ENCODE data around the gene COLGALT1. TPM values are rescaled to one million over a fixed set of nuclear protein-coding genes. Genes with fewer than 3 reads are reported as not detected.

The COLGALT1 gene
- total and polyA plus RNA-seq, 2 of the 8 experiments (the other 6 are each of a cell fraction or from before 2014, with no cell fraction given) = 44.7 to 58.1 TPM

- Histone ChIP-seq H3K4me1 (replicated peaks in 1 of 4; ENCODE audit: control insufficient read depth in 3 of 4, insufficient read depth in 4 of 4, low read length in 3 of 4) (peaks cover 0 to 7% (median 3%) of the 10 kb centered on the region in 4 experiments; a peak in 5 of 7 replicates), H4K91ac (replicated peaks; ENCODE audit: insufficient read length, low read length) (no peak overlapping the region), H3K4ac (replicated peaks; ENCODE audit: insufficient read length, low read depth, low read length) (no peak overlapping the region), H3K4me2 (ENCODE audit: insufficient read depth in 1 of 2, low read depth in 2 of 2, low read length in 2 of 2) (peak overlapping the region; percentile 54 to 78), H2AFZ (ENCODE audit: low read length) (no peak overlapping the region), H4K20me1 (replicated peaks in 1 of 2; ENCODE audit: control insufficient read depth in 1 of 2, insufficient read depth in 2 of 2, low read length in 2 of 2) (peaks cover 2 to 4% of the 10 kb centered on the region in 2 experiments), H3K79me1 (ENCODE audit: low read depth, low read length) (no peaks in the 10 kb centered on the region), H3K23ac (ENCODE audit: insufficient read length) (no peak overlapping the region), H3K79me2 (ENCODE audit: control insufficient read depth in 1 of 2, insufficient read depth in 2 of 2, low read length in 2 of 2) (no peaks in the 10 kb centered on the region; a peak in 1 of 4 replicates), H2BK120ac (replicated peaks; ENCODE audit: low read depth, low read length) (no peak overlapping the region), H3K4me3 (ENCODE audit: extremely low read depth in 1 of 4, insufficient read depth in 2 of 4, low read depth in 3 of 4, low read length in 4 of 4) (peak overlapping the region in 3 of 4 experiments; percentile 6 to 84 (median 16); a peak in 4 of 8 replicates), H3K27me3 (replicated peaks in 1 of 4; ENCODE audit: control insufficient read depth in 3 of 4, extremely low read depth in 1 of 4, insufficient read depth in 3 of 4, low read length in 3 of 4) (peaks cover 0 to 7% (median 2%) of the 10 kb centered on the region in 4 experiments; a peak in 2 of 7 replicates), H2BK20ac (ENCODE audit: low read length) (no peak overlapping the region), H3K9me3 (ENCODE audit: insufficient read depth in 2 of 2, low read depth in 1 of 2, low read length in 1 of 2) (no peaks in the 10 kb centered on the region), H2AK5ac (ENCODE audit: low read depth, low read length) (no peak overlapping the region), H3K14ac (ENCODE audit: insufficient read length) (no peak overlapping the region), H3K9ac (replicated peaks in 1 of 4; ENCODE audit: extremely low read depth in 1 of 4, low read depth in 3 of 4, low read length in 3 of 4) (no peak overlapping the region), H3K18ac (ENCODE audit: extremely low read depth, low read length) (no peak overlapping the region), H2BK5ac (ENCODE audit: low read depth, low read length) (no peak overlapping the region), H4K5ac (ENCODE audit: insufficient read length, low read depth, low read length) (no peak overlapping the region), H3K27ac (ENCODE audit: low read depth, low read length) (no peak overlapping the region), H3K23me2 (ENCODE audit: low read depth, low read length) (peaks cover 9% of the 10 kb centered on the region; the same call in 1 of the 2 replicates), H4K8ac (ENCODE audit: extremely low read depth, insufficient read depth, low read length) (no peak overlapping the region), H2BK12ac (ENCODE audit: low read depth, low read length) (no peak overlapping the region), H3K36me3 (ENCODE audit: control insufficient read depth in 2 of 4, insufficient read depth in 4 of 4, low read length in 3 of 4) (no peaks in the 10 kb centered on the region), H3K56ac (replicated peaks; ENCODE audit: insufficient read length, low read depth, low read length) (no peak overlapping the region), H2BK15ac (ENCODE audit: low read length) (no peak overlapping the region)
- ChIA-PET CTCF (ENCODE audit: partially characterized antibody) (interaction anchor here (0.7 to 2.5 kb wide), 2 partner anchors 18 to 59 kb away, joined by 5 to 16 read pairs; no protein-coding TSS in a partner anchor), POLR2A (ENCODE audit: partially characterized antibody) (interaction anchor here (1.1 kb wide), 1 partner anchor 51 kb away, joined by 3 read pairs; no protein-coding TSS in a partner anchor)
- 18% methylated on average over 19 of the region's 19 CpGs; no CpG with 5 or more reads in 1 of the 2 experiments for WGBS, 2 experiments (ENCODE audit: extremely low coverage in 1 of 2, insufficient coverage in 1 of 2, insufficient read length in 1 of 2, insufficient replicate concordance in 2 of 2, low coverage in 1 of 2, low lambda C conversion rate in 2 of 2, missing lambda C conversion rate in 1 of 2)
- no peak for FAIRE-seq
- DNase-seq (ENCODE audit: low read depth in 1 of 2, low spot score in 2 of 2) = no peak
- TF ChIP-seq TCF12 (IDR thresholded peaks at IDR 0.05; ENCODE audit: low read depth, low read length) (peak; percentile 35; the same call in 1 of the 2 replicates), ATF2 (IDR thresholded peaks at IDR 0.05; ENCODE audit: low read length) (no peak), JUN (IDR thresholded peaks at IDR 0.05; ENCODE audit: low read depth, low read length) (no peak), POLR2AphosphoS5 (IDR thresholded peaks at IDR 0.05; ENCODE audit: low read depth, low read length) (peak; percentile 69), TAF1 (IDR thresholded peaks at IDR 0.05; ENCODE audit: low read depth, low read length) (0 out of 2 replicates have a peak, but pooled peaks have one; percentile 16), CTCF (IDR thresholded peaks at IDR 0.05; ENCODE audit: control extremely low read depth in 1 of 3, insufficient read depth in 1 of 3, low read depth in 1 of 3, low read length in 3 of 3) (peak in 1 of 3 experiments; percentile 12; a peak in 1 of 4 replicates), KDM5A (IDR thresholded peaks at IDR 0.05; ENCODE audit: low read length) (no peak), SP1 (IDR thresholded peaks at IDR 0.05; ENCODE audit: low read depth, low read length) (peak; percentile 79; the same call in 1 of the 2 replicates)
Observed at GRCh38 chr19:17554968-17555479, 425 bp upstream of the COLGALT1 start.
